GM19193 (cell line): Measurements from ENCODE around the gene MDM2.

Experiments
- POLR2A ChIP-seq: IDR thresholded peaks from 4 replicates; pipeline ENCODE4 v1.6.1; 2011; ENCODE audit not compliant: insufficient read depth, insufficient read length; ENCODE audit errors: extremely low read depth

MDM2 gene

GRCh38 chr12:68870011-68870410 is 62.0 kb downstream of the MDM2 start:
- TF ChIP-seq POLR2A: no peak

DNA sequence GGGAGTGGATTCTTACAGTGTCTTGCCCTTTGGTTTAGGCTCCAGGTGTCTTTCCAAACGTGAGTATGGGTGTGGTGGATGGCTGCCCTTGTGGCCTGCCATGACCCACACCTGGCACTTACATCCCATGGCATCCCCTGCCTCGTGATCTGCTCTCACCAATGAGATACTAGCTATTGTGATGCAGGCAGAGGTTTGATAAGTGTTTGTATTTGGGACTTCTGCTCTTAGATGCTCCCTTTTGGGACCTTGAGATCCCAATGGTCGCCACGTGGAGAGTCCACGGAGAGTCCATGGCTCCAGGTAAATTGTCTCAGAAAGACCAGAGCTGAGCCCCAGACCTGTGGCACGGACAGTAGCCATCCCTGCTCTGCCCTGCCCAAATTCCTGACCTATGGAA is 62.5 kb downstream of the MDM2 start:
- no peak for TF ChIP-seq POLR2A

GRCh38 chr12:68871396-68871795 is 63.4 kb downstream of the MDM2 start:
- TF ChIP-seq POLR2A: no peak

- no peak for TF ChIP-seq POLR2A
These were observed 63.9 kb downstream of the MDM2 start for GRCh38 chr12:68871921-68872320.

DNA sequence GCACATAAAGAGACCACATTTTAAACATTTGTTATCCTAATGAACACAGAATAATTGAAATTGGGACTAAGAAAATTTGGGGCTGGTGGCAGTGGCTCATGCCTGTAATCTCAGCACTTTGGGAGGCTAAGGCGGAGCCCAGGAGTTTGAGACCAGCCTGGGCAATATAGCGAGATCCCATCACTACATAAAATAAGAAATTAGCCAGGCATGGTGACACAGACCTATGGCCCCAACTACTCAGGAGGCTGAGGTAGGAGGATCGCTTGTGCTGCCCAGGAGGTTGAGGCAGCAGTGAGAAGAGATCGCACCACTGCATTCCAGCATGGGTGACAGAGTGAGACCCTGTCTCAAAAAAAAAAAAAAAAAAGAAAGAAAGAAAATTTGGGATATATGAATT is 65.3 kb downstream of the MDM2 start:
- TF ChIP-seq POLR2A: no peak

GRCh38 chr12:68876461-68876860 is 68.5 kb downstream of the MDM2 start:
- no peak for TF ChIP-seq POLR2A

DNA sequence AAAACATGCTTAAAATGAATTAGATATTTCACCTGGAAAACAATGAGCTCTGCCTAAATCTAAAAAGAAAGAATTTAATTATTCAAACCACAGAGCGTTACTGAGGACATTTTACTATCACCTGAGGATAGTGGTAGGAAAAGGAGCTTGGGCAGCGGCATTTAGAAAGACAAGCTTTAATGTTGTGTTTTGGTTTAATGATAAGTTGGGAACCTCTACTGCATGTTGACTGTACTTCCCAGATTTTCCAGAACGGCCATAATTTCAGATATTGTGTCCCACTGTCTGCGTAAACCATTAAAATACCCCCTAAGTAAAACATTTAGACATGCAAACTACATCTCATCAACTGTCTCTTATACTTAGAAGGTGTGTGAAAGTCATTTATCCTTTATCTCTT is 69.6 kb downstream of the MDM2 start:
- no peak for TF ChIP-seq POLR2A

DNA sequence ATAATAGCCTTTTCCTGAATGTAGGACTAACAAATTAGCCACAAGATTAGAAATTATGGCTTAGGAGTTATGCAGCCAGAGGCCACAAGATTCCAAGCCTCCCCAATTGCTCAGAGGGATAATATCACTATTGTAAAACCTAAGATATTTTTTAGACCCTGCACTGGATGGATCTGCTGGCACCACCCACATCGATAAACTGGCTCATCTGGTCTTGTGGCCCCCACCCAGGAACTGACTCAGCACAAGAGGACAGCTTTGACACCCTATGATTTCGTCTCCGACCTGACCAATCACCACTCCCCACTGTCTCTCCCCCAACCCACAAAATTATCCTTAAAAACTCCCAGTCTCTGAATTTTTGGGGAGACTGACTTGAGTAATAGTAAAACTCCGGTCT is 70.3 kb downstream of the MDM2 start:
- no peak for TF ChIP-seq POLR2A

DNA sequence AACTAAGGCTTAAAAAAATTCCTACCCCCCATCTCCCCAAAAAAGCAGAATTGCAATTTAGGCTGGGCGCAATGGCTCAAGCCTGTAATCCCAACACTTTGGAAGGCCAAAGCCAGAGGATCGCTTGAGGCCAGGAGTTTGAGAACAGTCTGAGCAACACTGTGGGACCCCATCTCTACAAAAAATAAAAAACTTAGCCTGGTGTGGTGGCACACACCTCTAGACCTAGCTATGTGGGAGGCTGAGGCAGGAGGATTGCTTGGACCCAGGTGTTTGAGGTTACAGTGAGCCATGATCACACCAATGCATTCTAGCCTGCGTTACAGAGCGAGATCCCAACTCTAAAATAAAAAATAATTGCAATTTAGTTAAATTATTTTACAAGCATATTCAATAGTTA is 70.9 kb downstream of the MDM2 start:
- TF ChIP-seq POLR2A: no peak

- no peak for TF ChIP-seq POLR2A
These were observed 72.8 kb downstream of the MDM2 start for GRCh38 chr12:68880660-68881325.

DNA sequence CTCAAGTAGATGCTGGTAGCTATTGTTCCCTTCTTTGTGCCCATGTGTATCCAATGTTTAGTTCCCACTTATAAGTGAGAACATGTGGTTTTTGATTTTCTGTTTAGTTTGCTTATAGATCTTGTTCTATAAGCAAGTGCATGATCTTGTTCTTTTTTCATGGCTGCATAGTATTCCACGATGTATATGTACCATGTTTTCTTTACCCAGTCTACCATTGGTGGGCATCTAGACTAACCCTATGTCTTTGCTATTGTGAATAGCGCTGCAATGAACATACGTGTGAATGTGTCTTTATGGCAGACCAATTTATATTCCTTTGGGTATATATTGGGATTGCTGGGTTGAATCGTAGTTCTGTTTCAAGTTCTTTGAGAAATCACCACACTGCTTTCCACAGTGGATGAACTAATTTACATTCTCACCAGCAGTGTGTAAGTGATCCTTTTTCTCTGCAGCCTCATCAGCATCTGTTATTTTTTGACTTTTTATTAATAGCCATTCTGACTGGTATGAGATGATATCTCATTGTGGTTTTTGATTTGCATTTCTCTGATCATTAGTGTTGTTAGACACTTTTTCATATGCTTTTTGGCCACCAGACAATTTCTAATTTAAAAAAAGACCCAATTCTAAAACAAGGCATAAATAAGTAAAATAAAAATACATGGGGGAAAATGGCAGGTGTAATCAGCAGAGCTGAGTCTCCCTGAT is 74.4 kb downstream of the MDM2 start:
- no peak for TF ChIP-seq POLR2A

- TF ChIP-seq POLR2A: no peak
These were observed 75.2 kb downstream of the MDM2 start for GRCh38 chr12:68883151-68883550.

DNA sequence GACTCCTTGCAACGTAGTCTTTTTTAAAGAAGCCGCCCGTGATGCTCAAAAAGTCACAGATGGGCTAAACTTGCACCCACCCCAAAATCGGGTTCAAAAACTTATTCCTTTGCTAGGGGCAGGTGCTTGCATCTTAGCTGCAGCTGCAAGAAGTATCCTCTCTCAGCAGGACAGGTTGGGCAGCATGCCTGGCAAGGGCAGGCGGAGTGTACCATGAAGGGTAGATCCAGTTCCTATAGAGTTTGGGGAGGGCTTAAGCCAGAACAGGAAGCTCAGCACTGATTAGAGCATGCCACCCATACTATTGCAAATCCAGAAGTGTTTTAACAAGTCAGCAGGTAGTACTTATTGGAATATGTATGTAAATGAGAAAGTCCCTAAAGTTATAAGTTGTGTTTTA is 76.3 kb downstream of the MDM2 start:
- no peak for TF ChIP-seq POLR2A

GRCh38 chr12:68885381-68885780 is 77.4 kb downstream of the MDM2 start:
- TF ChIP-seq POLR2A: no peak

- no peak for TF ChIP-seq POLR2A
These were observed 78.9 kb downstream of the MDM2 start for GRCh38 chr12:68886636-68887572.
